PC-9 (cell line): ENCODE data around the gene TSHZ2. TPM values are rescaled to one million over a fixed set of nuclear protein-coding genes. Genes with fewer than 3 reads are reported as not detected.

ENCODE experiments used
- BruUV-seq: library from RNA; stranded (reverse); fragments of 400-500 nt; replicated peaks from 2 replicates; lab custom pipeline; 2021; lab: Mats Ljungman, UMichigan
- CTCF ChIA-PET: fragments of 300-600 bp; sonication (Branson Sonifier 250); formaldehyde crosslinking; loops from one replicate; lab custom pipeline; 2022; ENCODE audit warnings: antibody characterized with exemption; lab: Charles Lee
- POLR2A ChIA-PET: fragments of 300-600 bp; sonication (Branson Sonifier 250); formaldehyde crosslinking; loops from one replicate; lab custom pipeline; 2022; ENCODE audit warnings: antibody characterized with exemption; ENCODE audit not compliant: unreplicated experiment; lab: Charles Lee
- DNase-seq, 2 experiments: peaks; one replicate each; pipeline versions ENCODE4 v3.0.0 to v3.0.0-alpha.2; 2015 to 2022; ENCODE audit warnings: mixed read lengths in 1 of 2
- H2AFZ ChIP-seq: fragments of 200-600 bp; sonication (generic); 2 replicates; pipeline ENCODE4 v1.8.1; 2017; ENCODE audit warnings: antibody characterized with exemption
- H3F3A ChIP-seq: fragments of 200-600 bp; sonication (generic); 2 replicates; pipeline ENCODE4 v1.8.1; 2017; ENCODE audit warnings: antibody characterized with exemption, mild to moderate bottlenecking, low read depth; ENCODE audit not compliant: insufficient read depth
- H3K27ac ChIP-seq: fragments of 200-600 bp; sonication (generic); 2 replicates; pipeline ENCODE4 v1.6.1; 2016; ENCODE audit warnings: mixed run types
- H3K27me3 ChIP-seq: fragments of 200-600 bp; sonication (generic); 2 replicates; pipeline ENCODE4 v1.6.1; 2016; ENCODE audit warnings: low read depth, mixed run types; ENCODE audit not compliant: insufficient read depth
- H3K36me3 ChIP-seq: fragments of 200-600 bp; sonication (generic); 2 replicates; pipeline ENCODE4 v1.6.1; 2016; ENCODE audit warnings: low read depth, mixed run types
- H3K4me1 ChIP-seq: fragments of 200-600 bp; sonication (generic); replicated peaks from 2 replicates; pipeline ENCODE4 v1.6.1; 2016; ENCODE audit warnings: mixed run types; ENCODE audit not compliant: insufficient read depth
- H3K4me2 ChIP-seq: fragments of 200-600 bp; sonication (generic); 2 replicates; pipeline ENCODE4 v1.6.1; 2017; ENCODE audit warnings: mixed run types
- H3K4me3 ChIP-seq: fragments of 200-600 bp; sonication (generic); 2 replicates; pipeline ENCODE4 v1.6.1; 2016; ENCODE audit warnings: mixed run types
- H3K79me2 ChIP-seq: fragments of 200-600 bp; sonication (generic); 2 replicates; pipeline ENCODE4 v1.6.1; 2017; ENCODE audit warnings: low read depth, mixed run types
- H3K9me2 ChIP-seq: fragments of 200-600 bp; sonication (generic); 2 replicates; pipeline ENCODE4 v1.8.1; 2017; ENCODE audit warnings: mild to moderate bottlenecking; ENCODE audit not compliant: insufficient read depth
- H3K9me3 ChIP-seq: fragments of 200-600 bp; sonication (generic); 2 replicates; pipeline ENCODE4 v1.8.1; 2016; ENCODE audit warnings: low read depth; ENCODE audit not compliant: insufficient read depth
- H4K20me1 ChIP-seq: fragments of 200-600 bp; sonication (generic); 2 replicates; pipeline ENCODE4 v1.8.1; 2017; ENCODE audit not compliant: insufficient read depth
- CTCF ChIP-seq: fragments of 200-600 bp; sonication (generic); conservative IDR thresholded peaks from 2 replicates; pipeline ENCODE4 v1.6.1; 2017; ENCODE audit warnings: mixed run types, antibody characterized with exemption, mild to moderate bottlenecking, moderate library complexity
- EZH2 ChIP-seq: fragments of 200-600 bp; sonication (generic); IDR thresholded peaks from 2 replicates; pipeline ENCODE4 v1.8.0; 2017; ENCODE audit warnings: antibody characterized with exemption, low read depth
- intact Hi-C: fragments of 100-400 bp; cut with micrococcal nuclease; formaldehyde crosslinking; loops from one replicate; pipeline ENCODE4 v1.10.0; 2022; ENCODE audit not compliant: unreplicated experiment
- total RNA-seq: library from RNA; stranded (reverse); gene quantifications from 2 replicates; pipeline ENCODE4 v1.2.3, GENCODE V29; 2021

Gene TSHZ2
- total RNA-seq, 1 experiment from 2014 or later, result not detected

GRCh38 chr20:53524589-53525312 is 552.6 kb downstream of the TSHZ2 start:
- Histone ChIP-seq H3K79me2 (no peaks in the 10 kb centered on the region), H3K9me2 (no peaks in the 10 kb centered on the region), H3K27ac (no peak overlapping the region), H3K9me3 (no peaks in the 10 kb centered on the region), H3K36me3 (no peaks in the 10 kb centered on the region), H3K4me2 (no peak overlapping the region), H4K20me1 (no peaks in the 10 kb centered on the region), H3K4me3 (no peak overlapping the region), H3K4me1 (no peaks in the 10 kb centered on the region), H2AFZ (no peak overlapping the region), H3K27me3 (0 out of 2 replicates have a peak, but pooled peaks cover 8% of the 10 kb centered on the region), H3F3A (no peaks in the 10 kb centered on the region)
- POLR2A ChIA-PET, result no interaction called here
- no peak for DNase-seq
- intact Hi-C loops, result no loop called here
- TF ChIP-seq EZH2 (no peak), CTCF (no peak)
- no TSS peak for BruUV-seq
- CTCF ChIA-PET, result no interaction called here

- no peak for DNase-seq
- no peak for TF ChIP-seq EZH2
- no peak for TF ChIP-seq CTCF
- Histone ChIP-seq H3K9me3 (no peaks in the 10 kb centered on the region), H3K27ac (no peak overlapping the region), H3K4me1 (no peaks in the 10 kb centered on the region), H2AFZ (no peak overlapping the region), H3K27me3 (0 out of 2 replicates have a peak, but pooled peaks cover 8% of the 10 kb centered on the region), H3F3A (no peaks in the 10 kb centered on the region), H3K4me2 (no peak overlapping the region), H4K20me1 (no peaks in the 10 kb centered on the region), H3K9me2 (no peaks in the 10 kb centered on the region), H3K4me3 (no peak overlapping the region), H3K36me3 (no peaks in the 10 kb centered on the region), H3K79me2 (no peaks in the 10 kb centered on the region)
- intact Hi-C loops, result no loop called here
- CTCF ChIA-PET, result no interaction called here
- no TSS peak for BruUV-seq
- POLR2A ChIA-PET, result no interaction called here
Measured at GRCh38 chr20:53527196-53527595, 555.0 kb downstream of the TSHZ2 start.

- DNase-seq, result no peak
- H3K4me3 ChIP-seq, result no peak overlapping the region
- no peaks in the 10 kb centered on the region for H3K79me2 ChIP-seq
- intact Hi-C loops, result no loop called here
- TF ChIP-seq CTCF (no peak), EZH2 (no peak)
- H3K4me2 ChIP-seq, result no peak overlapping the region
- CTCF ChIA-PET, result no interaction called here
- H3K9me3 ChIP-seq, result no peaks in the 10 kb centered on the region
- POLR2A ChIA-PET, result no interaction called here
- H3K36me3 ChIP-seq, result no peaks in the 10 kb centered on the region
- no peaks in the 10 kb centered on the region for H3F3A ChIP-seq
- no peaks in the 10 kb centered on the region for H4K20me1 ChIP-seq
- no peaks in the 10 kb centered on the region for H3K4me1 ChIP-seq
- no peaks in the 10 kb centered on the region for H3K9me2 ChIP-seq
- BruUV-seq, result no TSS peak
- no peak overlapping the region for H3K27ac ChIP-seq
- 0 out of 2 replicates have a peak, but pooled peaks cover 4% of the 10 kb centered on the region for H3K27me3 ChIP-seq
- H2AFZ ChIP-seq, result no peak overlapping the region
Measured at GRCh38 chr20:53529658-53530057, 557.5 kb downstream of the TSHZ2 start.
